CD14-positive monocyte (primary cell): ENCODE data around the gene KRAS. TPM values are rescaled to one million over a fixed set of nuclear protein-coding genes. Genes with fewer than 3 reads are reported as not detected.

Experiments
- DNase-seq, 3 donors: peaks; one replicate each; pipeline ENCODE4 v3.0.0-alpha.2; 2011 to 2022
- H2AFZ ChIP-seq: 2 replicates; pipeline ENCODE4 v1.6.0; 2012; ENCODE audit warnings: mild to moderate bottlenecking, low read depth, low read length, inconsistent platforms; ENCODE audit not compliant: insufficient read depth, poor library complexity, severe bottlenecking
- H3K27ac ChIP-seq, 2 donors: 1 replicate in 1 of 2; 2 replicates in 1 of 2; pipeline ENCODE4 v1.5.1; 2012 to 2013; ENCODE audit warnings: low read length in 2 of 2, control low read depth in 1 of 2, inconsistent platforms in 1 of 2, low read depth in 1 of 2, mild to moderate bottlenecking in 1 of 2
- H3K27me3 ChIP-seq, 2 donors: one replicate each; pipeline versions ENCODE4 v1.6.0 to v1.6.1; 2011 to 2013; ENCODE audit warnings: low read length in 2 of 2; ENCODE audit not compliant: control insufficient read depth in 2 of 2, insufficient read depth in 2 of 2
- H3K36me3 ChIP-seq, 2 donors: replicated peaks in 1 of 2; 1 replicate in 1 of 2; 2 replicates in 1 of 2; pipeline versions ENCODE4 v1.5.1 to v1.6.1; 2012 to 2013; ENCODE audit warnings: low read length in 2 of 2, control low read depth in 1 of 2, inconsistent platforms in 1 of 2, mild to moderate bottlenecking in 1 of 2; ENCODE audit not compliant: insufficient read depth in 2 of 2, control insufficient read depth in 1 of 2
- H3K4me1 ChIP-seq, 2 donors: 1 replicate in 1 of 2; 2 replicates in 1 of 2; pipeline versions ENCODE4 v1.5.1 to v1.6.1; 2012 to 2013; ENCODE audit warnings: low read length in 2 of 2, control low read depth in 1 of 2, inconsistent platforms in 1 of 2, mild to moderate bottlenecking in 1 of 2, moderate library complexity in 1 of 2; ENCODE audit not compliant: insufficient read depth in 2 of 2, control insufficient read depth in 1 of 2
- H3K4me2 ChIP-seq: replicated peaks from 2 replicates; pipeline ENCODE3; 2012; ENCODE audit warnings: low read length, moderate library complexity, mild to moderate bottlenecking; ENCODE audit not compliant: poor library complexity, severe bottlenecking; ENCODE audit errors: extremely low read depth
- H3K4me3 ChIP-seq, 3 experiments: fragments of 200-600 bp in 1 of 3; sonication (generic) in 1 of 3; replicated peaks in 1 of 3; 1 replicate in 2 of 3; 2 replicates in 1 of 3; pipeline ENCODE4 v1.5.1; 2011 to 2013; ENCODE audit warnings: low read length in 3 of 3, mild to moderate bottlenecking in 3 of 3, control low read depth in 2 of 3, low read depth in 2 of 3, inconsistent platforms in 1 of 3, moderate library complexity in 1 of 3
- H3K79me2 ChIP-seq: 2 replicates; pipeline ENCODE4 v1.6.0; 2012; ENCODE audit warnings: mild to moderate bottlenecking, control low read depth, inconsistent platforms, low read length, moderate library complexity; ENCODE audit not compliant: insufficient read depth
- H3K9ac ChIP-seq: 2 replicates; pipeline ENCODE4 v1.6.0; 2017; ENCODE audit warnings: low read length, mild to moderate bottlenecking; ENCODE audit not compliant: insufficient read depth, poor library complexity, severe bottlenecking
- H3K9me3 ChIP-seq, 2 donors: replicated peaks in 1 of 2; 1 replicate in 1 of 2; 2 replicates in 1 of 2; pipeline versions ENCODE4 v1.5.1 to v1.6.1; 2012 to 2013; ENCODE audit warnings: low read length in 2 of 2, control low read depth in 1 of 2; ENCODE audit not compliant: control insufficient read depth in 1 of 2, insufficient read depth in 1 of 2
- H4K20me1 ChIP-seq: 2 replicates; pipeline ENCODE4 v1.6.0; 2012; ENCODE audit warnings: mild to moderate bottlenecking, low read length, control low read depth, moderate library complexity; ENCODE audit not compliant: insufficient read depth
- H3K27ac Mint-ChIP-seq, 7 donors: one replicate each; pipeline ENCODE4 v1.8.0; 2020; ENCODE audit warnings: mild to moderate bottlenecking in 7 of 7, mixed read lengths in 7 of 7, moderate library complexity in 6 of 7, inconsistent platforms in 2 of 7
- H3K27me3 Mint-ChIP-seq, 3 donors: one replicate each; pipeline ENCODE4 v1.8.0; 2021 to 2022; ENCODE audit warnings: low read depth in 3 of 3, mild to moderate bottlenecking in 3 of 3, mixed read lengths in 3 of 3, moderate library complexity in 3 of 3, inconsistent platforms in 1 of 3
- H3K36me3 Mint-ChIP-seq, 2 donors: one replicate each; pipeline ENCODE4 v1.8.0; 2020; ENCODE audit warnings: mixed read lengths in 2 of 2, inconsistent platforms in 1 of 2, mild to moderate bottlenecking in 1 of 2
- H3K4me1 Mint-ChIP-seq: one replicate; pipeline ENCODE4 v1.8.0; 2020; ENCODE audit warnings: mild to moderate bottlenecking, mixed read lengths
- H3K4me3 Mint-ChIP-seq, 2 donors: one replicate each; pipeline ENCODE4 v1.8.0; 2020; ENCODE audit warnings: mild to moderate bottlenecking in 2 of 2, mixed read lengths in 2 of 2, moderate library complexity in 1 of 2
- H3K9me3 Mint-ChIP-seq, 7 donors: one replicate each; pipeline ENCODE4 v1.8.0; 2020 to 2022; ENCODE audit warnings: mixed read lengths in 7 of 7, mild to moderate bottlenecking in 6 of 7, moderate library complexity in 6 of 7, inconsistent platforms in 2 of 7
- CTCF ChIP-seq: fragments of 200-600 bp; IDR thresholded peaks from one replicate; pipeline ENCODE4 v1.8.0; 2022; ENCODE audit warnings: antibody characterized with exemption, mild to moderate bottlenecking
- WGBS: methylation state at CpG from one replicate; pipeline ENCODE4 v1.1.5; 2013; ENCODE audit warnings: missing lambda C conversion rate; ENCODE audit not compliant: insufficient coverage; 5-methylcytosine and 5-hydroxymethylcytosine counted together
- intact Hi-C, 2 donors: fragments of 100-400 bp; cut with micrococcal nuclease; formaldehyde crosslinking; loops; one replicate each; pipeline versions ENCODE4 v1.15.0 to v1.15.1; 2023
- polyA plus RNA-seq, 3 donors: library from polyadenylated mRNA; depleted of rRNA in 1 of 3; unstranded in 2 of 3; stranded (reverse) in 1 of 3; fragments of 300-500 nt in 2 of 3; fragments of >200 nt in 1 of 3; fragmentation: Illumina TruSeq in 2 of 3; gene quantifications; 1 replicate in 2 of 3; 2 replicates in 1 of 3; pipeline ENCODE4 v1.2.3, GENCODE V29; 2012 to 2021

KRAS gene
- polyA plus RNA-seq, 3 donors, result 12.1 to 37.4 (median 33.0) TPM

GRCh38 chr12:25190793-25191192, 59.9 kb downstream of the KRAS start:
- Mint-ChIP-seq H3K9me3 (peaks cover 0 to 1% (median 0%) of the 10 kb centered on the region in 7 donors), H3K4me1 (peaks cover 15% of the 10 kb centered on the region), H3K27ac (peak overlapping the region in 1 of 7 donors; percentile 82), H3K36me3 (no peaks in the 10 kb centered on the region), H3K4me3 (no peak overlapping the region), H3K27me3 (peaks cover 0 to 2% (median 1%) of the 10 kb centered on the region in 3 donors)
- DNase-seq, result no peak
- no peak for TF ChIP-seq CTCF
- Histone ChIP-seq H2AFZ (no peak overlapping the region), H4K20me1 (no peaks in the 10 kb centered on the region), H3K79me2 (no peaks in the 10 kb centered on the region), H3K4me3 (no peak overlapping the region), H3K4me1 (peaks cover 11 to 14% of the 10 kb centered on the region in 2 donors), H3K9ac (no peak overlapping the region), H3K27me3 (no peaks in the 10 kb centered on the region), H3K36me3 (no peaks in the 10 kb centered on the region), H3K27ac (no peak overlapping the region), H3K9me3 (no peaks in the 10 kb centered on the region), H3K4me2 (no peak overlapping the region)
- WGBS, result 98% methylated on average over 6 of the region's 6 CpGs
- intact Hi-C loops, result loop anchor here in 1 of 2 donors (10.0 kb wide), 1 partner anchor 54 kb away; no protein-coding TSS in a partner anchor

GRCh38 chr12:25189656-25190055, 61.1 kb downstream of the KRAS start:
- no peaks in the 10 kb centered on the region for H3K9me3 ChIP-seq
- peaks cover 8% of the 10 kb centered on the region for H3K4me1 Mint-ChIP-seq
- peaks cover 0 to 1% (median 0%) of the 10 kb centered on the region in 3 donors for H3K27me3 Mint-ChIP-seq
- no peak overlapping the region for H3K27ac Mint-ChIP-seq
- no peaks in the 10 kb centered on the region for H4K20me1 ChIP-seq
- intact Hi-C loops, result loop anchor here in 1 of 2 donors (10.0 kb wide), 1 partner anchor 55 kb away; no protein-coding TSS in a partner anchor
- H2AFZ ChIP-seq, result no peak overlapping the region
- H3K4me3 Mint-ChIP-seq, result no peak overlapping the region
- H3K4me1 ChIP-seq, result peaks cover 5 to 6% of the 10 kb centered on the region in 2 donors
- no peak overlapping the region for H3K27ac ChIP-seq
- H3K36me3 ChIP-seq, result no peaks in the 10 kb centered on the region
- DNase-seq, result no peak
- TF ChIP-seq CTCF, result no peak
- no peak overlapping the region for H3K9ac ChIP-seq
- no peaks in the 10 kb centered on the region for H3K79me2 ChIP-seq
- no peaks in the 10 kb centered on the region for H3K36me3 Mint-ChIP-seq
- H3K4me3 ChIP-seq, result no peak overlapping the region
- no peaks in the 10 kb centered on the region for H3K9me3 Mint-ChIP-seq
- H3K4me2 ChIP-seq, result no peak overlapping the region
- no peaks in the 10 kb centered on the region for H3K27me3 ChIP-seq
